Osteoblast (primary cell): ENCODE data around the gene DLG2. TPM values are rescaled to one million over a fixed set of nuclear protein-coding genes. Genes with fewer than 3 reads are reported as not detected.

Experiments
- DNase-seq: peaks from one replicate; pipeline ENCODE4 v3.0.0; 2011; ENCODE audit warnings: low spot score, mixed read lengths; ENCODE audit not compliant: insufficient read length; ENCODE audit errors: missing footprints
- H2AFZ ChIP-seq: 2 replicates; pipeline ENCODE4 v1.6.0; 2011; ENCODE audit warnings: mild to moderate bottlenecking, low read length
- H3K27ac ChIP-seq: 2 replicates; pipeline ENCODE4 v1.5.1; 2011; ENCODE audit warnings: mild to moderate bottlenecking, low read depth, low read length, moderate library complexity
- H3K27me3 ChIP-seq: 2 replicates; pipeline ENCODE4 v1.6.0; 2012; ENCODE audit warnings: mild to moderate bottlenecking, control low read depth, inconsistent platforms, low read length, moderate library complexity; ENCODE audit not compliant: insufficient read depth
- H3K36me3 ChIP-seq: 2 replicates; pipeline ENCODE4 v1.5.1; 2011; ENCODE audit warnings: mild to moderate bottlenecking, low read length, control low read depth, moderate library complexity; ENCODE audit not compliant: insufficient read depth
- H3K4me1 ChIP-seq: 2 replicates; pipeline ENCODE4 v1.5.1; 2011; ENCODE audit warnings: mild to moderate bottlenecking, low read length, control low read depth, moderate library complexity; ENCODE audit not compliant: insufficient read depth
- H3K4me2 ChIP-seq: 2 replicates; pipeline ENCODE4 v1.6.0; 2011; ENCODE audit warnings: mild to moderate bottlenecking, low read length; ENCODE audit not compliant: insufficient read depth
- H3K4me3 ChIP-seq: fragments of 200-600 bp; sonication (generic); 3 replicates; pipeline ENCODE4 v1.5.1; 2012; ENCODE audit warnings: mild to moderate bottlenecking, low read length, inconsistent platforms; ENCODE audit not compliant: insufficient read depth
- H3K79me2 ChIP-seq: 2 replicates; pipeline ENCODE4 v1.6.0; 2012; ENCODE audit warnings: mild to moderate bottlenecking, low read length, control low read depth, inconsistent platforms; ENCODE audit not compliant: insufficient read depth
- H3K9me3 ChIP-seq: 2 replicates; pipeline ENCODE4 v1.5.1; 2011; ENCODE audit warnings: low read depth, low read length, control low read depth
- H4K20me1 ChIP-seq: 2 replicates; pipeline ENCODE4 v1.6.0; 2012; ENCODE audit warnings: mild to moderate bottlenecking, low read length, control low read depth; ENCODE audit not compliant: insufficient read depth
- total RNA-seq: library from RNA; depleted of rRNA; stranded (reverse); fragments of >200 nt; gene quantifications from 2 replicates; pipeline ENCODE4 v1.2.3, GENCODE V29; 2012
- TF ChIP-seq, protein P1 (sequence below): IDR thresholded peaks from 2 replicates; pipeline ENCODE4 v1.5.1; 2011; ENCODE audit warnings: mild to moderate bottlenecking, low read depth, low read length, moderate library complexity; ENCODE audit errors: extremely low read depth

Gene DLG2
- total RNA-seq, 1 donor = 3.3 TPM

DNA sequence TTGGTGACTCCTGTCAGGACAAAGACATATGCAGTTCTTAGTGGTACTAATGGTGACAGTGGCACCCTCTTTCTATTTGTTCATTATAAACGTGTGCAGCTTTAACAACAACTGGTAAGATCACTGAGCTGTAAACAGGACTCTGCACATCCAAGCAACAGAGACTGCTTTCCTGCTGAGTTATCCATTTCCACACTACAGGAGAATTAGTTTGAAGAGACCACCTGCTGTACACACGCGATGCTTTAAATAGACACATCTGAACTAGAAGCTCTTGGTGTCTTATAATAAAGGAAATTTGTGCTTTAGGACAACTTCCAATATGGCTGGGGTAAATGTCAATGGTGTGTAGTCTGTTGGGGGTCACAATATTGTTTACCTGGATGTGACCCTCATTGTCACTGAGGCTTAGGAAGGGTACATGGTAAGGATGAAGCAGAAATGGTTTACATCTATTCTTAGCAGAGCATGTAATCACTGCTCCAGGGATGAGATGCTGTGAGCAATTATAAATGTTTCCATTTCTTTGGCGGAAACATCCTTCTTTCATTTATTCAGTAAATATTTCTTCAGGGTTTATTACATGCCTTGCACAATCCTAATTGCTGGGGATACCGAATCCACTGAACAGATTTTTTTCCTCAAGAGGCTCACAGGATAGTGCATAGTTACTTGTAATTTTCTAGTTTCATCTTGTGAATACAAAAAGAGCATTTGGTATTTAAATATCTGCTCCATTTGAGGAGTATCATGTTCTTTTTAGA, 1987.0 kb downstream of the DLG2 start:
- TF ChIP-seq, protein P1, sequence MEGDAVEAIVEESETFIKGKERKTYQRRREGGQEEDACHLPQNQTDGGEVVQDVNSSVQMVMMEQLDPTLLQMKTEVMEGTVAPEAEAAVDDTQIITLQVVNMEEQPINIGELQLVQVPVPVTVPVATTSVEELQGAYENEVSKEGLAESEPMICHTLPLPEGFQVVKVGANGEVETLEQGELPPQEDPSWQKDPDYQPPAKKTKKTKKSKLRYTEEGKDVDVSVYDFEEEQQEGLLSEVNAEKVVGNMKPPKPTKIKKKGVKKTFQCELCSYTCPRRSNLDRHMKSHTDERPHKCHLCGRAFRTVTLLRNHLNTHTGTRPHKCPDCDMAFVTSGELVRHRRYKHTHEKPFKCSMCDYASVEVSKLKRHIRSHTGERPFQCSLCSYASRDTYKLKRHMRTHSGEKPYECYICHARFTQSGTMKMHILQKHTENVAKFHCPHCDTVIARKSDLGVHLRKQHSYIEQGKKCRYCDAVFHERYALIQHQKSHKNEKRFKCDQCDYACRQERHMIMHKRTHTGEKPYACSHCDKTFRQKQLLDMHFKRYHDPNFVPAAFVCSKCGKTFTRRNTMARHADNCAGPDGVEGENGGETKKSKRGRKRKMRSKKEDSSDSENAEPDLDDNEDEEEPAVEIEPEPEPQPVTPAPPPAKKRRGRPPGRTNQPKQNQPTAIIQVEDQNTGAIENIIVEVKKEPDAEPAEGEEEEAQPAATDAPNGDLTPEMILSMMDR = no peak
- Histone ChIP-seq H2AFZ (no peak overlapping the region), H3K79me2 (no peaks in the 10 kb centered on the region), H3K4me1 (no peaks in the 10 kb centered on the region), H3K4me3 (no peak overlapping the region), H3K36me3 (no peaks in the 10 kb centered on the region), H3K9me3 (no peaks in the 10 kb centered on the region), H3K4me2 (no peak overlapping the region), H4K20me1 (no peaks in the 10 kb centered on the region), H3K27me3 (no peaks in the 10 kb centered on the region), H3K27ac (no peak overlapping the region)
- DNase-seq = no peak

- Histone ChIP-seq H4K20me1 (no peaks in the 10 kb centered on the region), H3K36me3 (no peaks in the 10 kb centered on the region), H3K9me3 (no peaks in the 10 kb centered on the region), H3K4me1 (no peaks in the 10 kb centered on the region), H3K4me3 (no peak overlapping the region), H3K27me3 (no peaks in the 10 kb centered on the region), H3K27ac (no peak overlapping the region), H3K79me2 (no peaks in the 10 kb centered on the region), H2AFZ (no peak overlapping the region), H3K4me2 (no peak overlapping the region)
- TF ChIP-seq, protein P1 = no peak
- DNase-seq = no peak
These were observed 1992.0 kb downstream of the DLG2 start for GRCh38 chr11:83635166-83635565.

DNA sequence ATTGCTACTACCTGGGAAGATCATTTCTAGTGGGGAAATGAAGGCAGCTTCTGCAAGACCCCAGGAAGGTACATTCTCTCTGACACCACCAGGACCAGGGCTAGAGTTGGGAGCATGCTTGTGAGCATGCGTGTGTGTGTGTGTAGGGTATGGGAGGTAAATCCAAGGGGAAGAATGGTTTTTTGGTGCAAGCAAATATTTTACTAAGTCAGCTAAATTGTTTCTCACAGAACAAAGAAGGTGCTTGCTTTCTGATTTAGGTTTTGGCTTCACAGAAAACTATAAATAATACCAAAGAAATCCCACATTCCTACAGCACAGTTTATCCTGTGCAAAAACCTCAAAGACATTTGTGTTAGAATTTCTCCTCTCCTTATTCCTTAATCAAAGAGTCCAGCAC, 1996.9 kb downstream of the DLG2 start:
- no peaks in the 10 kb centered on the region for H3K9me3 ChIP-seq
- TF ChIP-seq, protein P1 = no peak
- H3K79me2 ChIP-seq = no peaks in the 10 kb centered on the region
- H3K27ac ChIP-seq = no peak overlapping the region
- H3K4me3 ChIP-seq = no peak overlapping the region
- H3K4me1 ChIP-seq = no peaks in the 10 kb centered on the region
- no peaks in the 10 kb centered on the region for H4K20me1 ChIP-seq
- no peaks in the 10 kb centered on the region for H3K36me3 ChIP-seq
- no peak overlapping the region for H2AFZ ChIP-seq
- no peaks in the 10 kb centered on the region for H3K27me3 ChIP-seq
- no peak overlapping the region for H3K4me2 ChIP-seq
- no peak for DNase-seq

DNA sequence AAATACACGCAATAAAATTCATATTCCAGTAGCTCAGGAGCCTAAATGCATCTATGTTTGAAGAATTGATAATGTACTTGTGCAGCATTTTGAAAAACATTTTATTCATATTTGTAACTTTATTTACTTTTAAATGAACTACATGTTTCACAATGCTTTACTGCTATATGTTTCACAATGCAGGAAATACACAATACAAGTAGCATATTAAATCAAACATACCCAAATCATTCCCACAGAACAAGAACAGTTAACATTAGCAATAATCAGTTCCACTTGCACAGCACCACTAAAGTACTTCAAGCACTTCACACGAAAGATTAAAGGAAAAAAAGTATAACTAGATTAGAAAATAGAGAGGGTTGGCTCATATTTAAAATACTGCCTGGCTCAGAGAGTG, 1997.4 kb downstream of the DLG2 start:
- Histone ChIP-seq H3K36me3 (no peaks in the 10 kb centered on the region), H3K9me3 (no peaks in the 10 kb centered on the region), H3K79me2 (no peaks in the 10 kb centered on the region), H3K27me3 (no peaks in the 10 kb centered on the region), H4K20me1 (no peaks in the 10 kb centered on the region), H2AFZ (no peak overlapping the region), H3K4me2 (no peak overlapping the region), H3K27ac (no peak overlapping the region), H3K4me3 (no peak overlapping the region), H3K4me1 (no peaks in the 10 kb centered on the region)
- TF ChIP-seq, protein P1 = no peak
- DNase-seq = no peak
